Measurements from ENCODE around the gene MTUS2. TPM values are rescaled to one million over a fixed set of nuclear protein-coding genes. Genes with fewer than 3 reads are reported as not detected.

MTUS2 gene
- total and polyA plus RNA-seq, 2 of the 8 experiments (the other 6 are each of a cell fraction or from before 2014, with no cell fraction given), result 0.18 to 0.80 TPM

- Histone ChIP-seq H3K9me3 (ENCODE audit: insufficient read depth in 2 of 2, low read depth in 1 of 2, low read length in 1 of 2) (0 out of 4 replicates have a peak, but pooled peaks cover 0 to 3% of the 10 kb centered on the region in 2 experiments), H3K14ac (ENCODE audit: insufficient read length) (no peak overlapping the region), H3K56ac (replicated peaks; ENCODE audit: insufficient read length, low read depth, low read length) (no peak overlapping the region), H2AK5ac (ENCODE audit: low read depth, low read length) (no peak overlapping the region), H4K20me1 (replicated peaks in 1 of 2; ENCODE audit: control insufficient read depth in 1 of 2, insufficient read depth in 2 of 2, low read length in 2 of 2) (no peaks in the 10 kb centered on the region), H4K91ac (replicated peaks; ENCODE audit: insufficient read length, low read length) (no peak overlapping the region), H3K79me2 (ENCODE audit: control insufficient read depth in 1 of 2, insufficient read depth in 2 of 2, low read length in 2 of 2) (no peaks in the 10 kb centered on the region), H3K9ac (replicated peaks in 1 of 4; ENCODE audit: extremely low read depth in 1 of 4, low read depth in 3 of 4, low read length in 3 of 4) (no peak overlapping the region), H3K23me2 (ENCODE audit: low read depth, low read length) (no peaks in the 10 kb centered on the region), H4K8ac (ENCODE audit: extremely low read depth, insufficient read depth, low read length) (no peak overlapping the region), H3K4me3 (ENCODE audit: extremely low read depth in 1 of 4, insufficient read depth in 2 of 4, low read depth in 3 of 4, low read length in 4 of 4) (no peak overlapping the region), H3K4ac (replicated peaks; ENCODE audit: insufficient read length, low read depth, low read length) (no peak overlapping the region), H3K18ac (ENCODE audit: extremely low read depth, low read length) (no peak overlapping the region), H2BK5ac (ENCODE audit: low read depth, low read length) (no peak overlapping the region), H3K27me3 (replicated peaks in 1 of 4; ENCODE audit: control insufficient read depth in 3 of 4, extremely low read depth in 1 of 4, insufficient read depth in 3 of 4, low read length in 3 of 4) (no peaks in the 10 kb centered on the region), H3K36me3 (ENCODE audit: control insufficient read depth in 2 of 4, insufficient read depth in 4 of 4, low read length in 3 of 4) (no peaks in the 10 kb centered on the region), H3K23ac (ENCODE audit: insufficient read length) (no peak overlapping the region), H2BK12ac (ENCODE audit: low read depth, low read length) (no peak overlapping the region), H2BK20ac (ENCODE audit: low read length) (no peak overlapping the region), H3K27ac (ENCODE audit: low read depth, low read length) (no peak overlapping the region), H2AFZ (ENCODE audit: low read length) (no peak overlapping the region), H4K5ac (ENCODE audit: insufficient read length, low read depth, low read length) (no peak overlapping the region), H2BK120ac (replicated peaks; ENCODE audit: low read depth, low read length) (no peak overlapping the region), H3K4me2 (ENCODE audit: insufficient read depth in 1 of 2, low read depth in 2 of 2, low read length in 2 of 2) (no peak overlapping the region), H3K79me1 (ENCODE audit: low read depth, low read length) (no peaks in the 10 kb centered on the region), H3K4me1 (replicated peaks in 1 of 4; ENCODE audit: control insufficient read depth in 3 of 4, insufficient read depth in 4 of 4, low read length in 3 of 4) (peaks cover 0 to 4% (median 0%) of the 10 kb centered on the region in 4 experiments; a peak in 2 of 7 replicates), H2BK15ac (ENCODE audit: low read length) (no peak overlapping the region)
- WGBS, 2 experiments (ENCODE audit: extremely low coverage in 1 of 2, insufficient coverage in 1 of 2, insufficient read length in 1 of 2, insufficient replicate concordance in 2 of 2, low coverage in 1 of 2, low lambda C conversion rate in 2 of 2, missing lambda C conversion rate in 1 of 2), result 96% methylated on average over 2 of the region's 2 CpGs; no CpG with 5 or more reads in 1 of the 2 experiments
- DNase-seq (ENCODE audit: low read depth in 1 of 2, low spot score in 2 of 2), result no peak
- ChIA-PET POLR2A (ENCODE audit: partially characterized antibody) (interaction anchor here (1.1 kb wide), 1 partner anchor 11 kb away, joined by 3 read pairs; no protein-coding TSS in a partner anchor), CTCF (ENCODE audit: partially characterized antibody) (interaction anchor here (0.7 to 1.3 kb wide), 2 partner anchors 17 to 36 kb away, joined by 3 to 8 read pairs; no protein-coding TSS in a partner anchor)
- no peak for FAIRE-seq
- no peak for TF ChIP-seq EGR1 (IDR thresholded peaks at IDR 0.05; ENCODE audit: borderline replicate concordance, low read depth, low read length)
- no peak for TF ChIP-seq KDM1A (IDR thresholded peaks at IDR 0.05; ENCODE audit: borderline replicate concordance, low read length)
- no peak for TF ChIP-seq BRCA1 (IDR thresholded peaks at IDR 0.05; ENCODE audit: low read depth, low read length)
- TF ChIP-seq EP300 (IDR thresholded peaks at IDR 0.05; ENCODE audit: borderline replicate concordance in 1 of 2, low read depth in 2 of 2, low read length in 2 of 2), result no peak
- TF ChIP-seq MAFK (IDR thresholded peaks at IDR 0.05; ENCODE audit: low read depth, low read length), result no peak
- TF ChIP-seq KDM4A (IDR thresholded peaks at IDR 0.05; ENCODE audit: low read depth, low read length, severe bottlenecking), result no peak
- TF ChIP-seq RXRA (IDR thresholded peaks at IDR 0.05; ENCODE audit: insufficient read depth, low read depth, low read length), result no peak
- TF ChIP-seq TAF7 (optimal IDR thresholded peaks at IDR 0.05; ENCODE audit: borderline replicate concordance, low read depth, low read length), result no peak
- no peak for TF ChIP-seq HDAC2 (IDR thresholded peaks at IDR 0.05; ENCODE audit: borderline replicate concordance in 1 of 2, low read depth in 2 of 2, low read length in 2 of 2)
- TF ChIP-seq TAF1 (IDR thresholded peaks at IDR 0.05; ENCODE audit: low read depth, low read length), result no peak
- TF ChIP-seq SP1 (IDR thresholded peaks at IDR 0.05; ENCODE audit: low read depth, low read length), result no peak
- TF ChIP-seq SIRT6 (IDR thresholded peaks at IDR 0.05; ENCODE audit: low read length), result no peak
- TF ChIP-seq, protein P1, sequence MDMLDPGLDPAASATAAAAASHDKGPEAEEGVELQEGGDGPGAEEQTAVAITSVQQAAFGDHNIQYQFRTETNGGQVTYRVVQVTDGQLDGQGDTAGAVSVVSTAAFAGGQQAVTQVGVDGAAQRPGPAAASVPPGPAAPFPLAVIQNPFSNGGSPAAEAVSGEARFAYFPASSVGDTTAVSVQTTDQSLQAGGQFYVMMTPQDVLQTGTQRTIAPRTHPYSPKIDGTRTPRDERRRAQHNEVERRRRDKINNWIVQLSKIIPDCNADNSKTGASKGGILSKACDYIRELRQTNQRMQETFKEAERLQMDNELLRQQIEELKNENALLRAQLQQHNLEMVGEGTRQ (IDR thresholded peaks at IDR 0.05; ENCODE audit: low read length), result no peak
These were observed 631.8 kb downstream of the MTUS2 start for GRCh38 chr13:29451976-29452375.
